ENCODE measurements around the gene MAML2. TPM values are rescaled to one million over a fixed set of nuclear protein-coding genes. Genes with fewer than 3 reads are reported as not detected.

The MAML2 gene
- total RNA-seq, 1 experiment from 2014 or later = 22.7 TPM

DNA sequence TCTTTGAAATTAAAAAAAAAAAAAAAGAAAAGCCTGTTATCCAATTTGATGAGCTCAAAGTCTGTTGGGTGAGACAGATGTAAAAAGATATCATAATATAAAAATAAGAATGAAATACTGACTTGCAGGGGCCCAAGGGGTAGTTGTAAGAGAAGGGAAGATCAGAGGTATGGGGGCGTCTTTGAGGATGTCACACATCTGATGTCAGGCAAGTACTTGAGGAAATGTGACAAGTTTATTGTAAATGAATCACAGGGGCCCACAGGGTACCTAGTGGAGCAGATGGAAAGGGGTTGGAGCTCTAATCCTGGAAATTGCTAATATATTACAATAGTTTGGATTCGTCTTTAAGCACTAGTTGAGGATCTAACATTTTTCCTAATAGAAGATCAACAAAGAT, 131.6 kb downstream of the MAML2 start:
- TF ChIP-seq, protein P1, sequence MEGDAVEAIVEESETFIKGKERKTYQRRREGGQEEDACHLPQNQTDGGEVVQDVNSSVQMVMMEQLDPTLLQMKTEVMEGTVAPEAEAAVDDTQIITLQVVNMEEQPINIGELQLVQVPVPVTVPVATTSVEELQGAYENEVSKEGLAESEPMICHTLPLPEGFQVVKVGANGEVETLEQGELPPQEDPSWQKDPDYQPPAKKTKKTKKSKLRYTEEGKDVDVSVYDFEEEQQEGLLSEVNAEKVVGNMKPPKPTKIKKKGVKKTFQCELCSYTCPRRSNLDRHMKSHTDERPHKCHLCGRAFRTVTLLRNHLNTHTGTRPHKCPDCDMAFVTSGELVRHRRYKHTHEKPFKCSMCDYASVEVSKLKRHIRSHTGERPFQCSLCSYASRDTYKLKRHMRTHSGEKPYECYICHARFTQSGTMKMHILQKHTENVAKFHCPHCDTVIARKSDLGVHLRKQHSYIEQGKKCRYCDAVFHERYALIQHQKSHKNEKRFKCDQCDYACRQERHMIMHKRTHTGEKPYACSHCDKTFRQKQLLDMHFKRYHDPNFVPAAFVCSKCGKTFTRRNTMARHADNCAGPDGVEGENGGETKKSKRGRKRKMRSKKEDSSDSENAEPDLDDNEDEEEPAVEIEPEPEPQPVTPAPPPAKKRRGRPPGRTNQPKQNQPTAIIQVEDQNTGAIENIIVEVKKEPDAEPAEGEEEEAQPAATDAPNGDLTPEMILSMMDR (IDR thresholded peaks at IDR 0.05; ENCODE audit: unreplicated experiment) = no peak
- Mint-ChIP-seq H3K27ac (ENCODE audit: unreplicated experiment) (no peak overlapping the region), H3K4me3 (ENCODE audit: low read depth, unreplicated experiment) (no peak overlapping the region), H3K36me3 (ENCODE audit: insufficient read depth, unreplicated experiment) (no peaks in the 10 kb centered on the region), H3K27me3 (ENCODE audit: unreplicated experiment) (no peaks in the 10 kb centered on the region), H3K9me3 (ENCODE audit: low read depth, unreplicated experiment) (no peaks in the 10 kb centered on the region), H3K4me1 (ENCODE audit: low read depth, unreplicated experiment) (peaks cover 48% of the 10 kb centered on the region)
- no TSS peak for BruUV-seq (replicated peaks)
- intact Hi-C loops (cut with micrococcal nuclease; ENCODE audit: unreplicated experiment) = no loop called here
- CTCF ChIA-PET = interaction anchor here (0.6 kb wide), 1 partner anchor 131 kb away, joined by 3 read pairs; the partner anchor contains the start of gene MAML2
- DNase-seq = no peak

DNA sequence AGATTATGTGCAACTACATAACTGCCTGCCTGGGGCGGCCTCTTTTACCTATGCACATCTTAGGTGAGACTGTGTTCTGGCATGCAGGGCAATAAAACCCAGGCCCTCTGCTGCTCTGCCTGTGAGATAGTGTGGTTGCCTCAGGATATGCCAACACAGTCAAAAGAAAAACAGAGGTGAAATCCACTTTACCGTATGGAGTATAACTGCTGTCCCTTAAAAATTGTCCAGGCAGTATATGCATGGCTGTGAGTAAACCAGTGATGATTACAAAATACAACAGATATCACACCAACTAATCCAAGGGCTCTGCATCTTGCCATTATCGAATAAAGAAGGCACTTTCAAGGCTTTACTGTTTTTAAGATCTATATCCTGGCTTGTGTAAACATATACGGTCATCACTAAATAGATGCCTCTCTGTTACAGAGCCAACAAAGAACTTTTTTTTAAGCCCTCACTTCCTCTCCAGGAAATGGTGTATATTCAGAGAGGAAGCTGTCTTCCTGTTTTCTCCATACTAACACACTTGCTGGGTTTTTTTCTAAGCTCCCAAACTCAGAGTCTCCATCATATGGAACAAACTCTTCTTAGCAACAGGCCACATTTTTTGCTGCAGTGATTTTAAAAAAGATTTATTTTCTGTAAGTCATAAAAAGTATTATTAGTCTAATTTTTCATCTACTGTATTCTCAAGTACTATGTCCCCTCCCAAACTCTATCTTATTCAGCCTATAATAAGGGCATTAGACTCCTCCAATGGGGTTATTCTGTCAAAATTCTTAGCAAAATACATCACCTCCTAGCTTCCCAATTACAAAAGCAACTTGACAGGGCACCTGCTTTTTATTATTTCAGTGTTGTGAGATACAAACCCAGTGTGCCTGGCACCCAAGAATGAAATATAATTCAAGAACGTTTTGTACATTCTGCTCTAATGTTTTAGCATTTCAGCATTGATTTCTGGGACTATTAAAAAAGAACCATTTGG, 135.2 kb downstream of the MAML2 start:
- Mint-ChIP-seq H3K4me1 (ENCODE audit: low read depth, unreplicated experiment) (peaks cover 40% of the 10 kb centered on the region), H3K27ac (ENCODE audit: unreplicated experiment) (peak overlapping the region; percentile 45), H3K27me3 (ENCODE audit: unreplicated experiment) (no peaks in the 10 kb centered on the region), H3K4me3 (ENCODE audit: low read depth, unreplicated experiment) (no peak overlapping the region), H3K9me3 (ENCODE audit: low read depth, unreplicated experiment) (no peaks in the 10 kb centered on the region), H3K36me3 (ENCODE audit: insufficient read depth, unreplicated experiment) (no peaks in the 10 kb centered on the region)
- intact Hi-C loops (cut with micrococcal nuclease; ENCODE audit: unreplicated experiment) = no loop called here
- TF ChIP-seq, protein P1 (IDR thresholded peaks at IDR 0.05; ENCODE audit: unreplicated experiment) = no peak
- DNase-seq = no peak
- BruUV-seq (replicated peaks) = no TSS peak
- CTCF ChIA-PET = interaction anchor here (1.0 kb wide), 1 partner anchor 20 kb away, joined by 3 read pairs; no protein-coding TSS in a partner anchor

DNA sequence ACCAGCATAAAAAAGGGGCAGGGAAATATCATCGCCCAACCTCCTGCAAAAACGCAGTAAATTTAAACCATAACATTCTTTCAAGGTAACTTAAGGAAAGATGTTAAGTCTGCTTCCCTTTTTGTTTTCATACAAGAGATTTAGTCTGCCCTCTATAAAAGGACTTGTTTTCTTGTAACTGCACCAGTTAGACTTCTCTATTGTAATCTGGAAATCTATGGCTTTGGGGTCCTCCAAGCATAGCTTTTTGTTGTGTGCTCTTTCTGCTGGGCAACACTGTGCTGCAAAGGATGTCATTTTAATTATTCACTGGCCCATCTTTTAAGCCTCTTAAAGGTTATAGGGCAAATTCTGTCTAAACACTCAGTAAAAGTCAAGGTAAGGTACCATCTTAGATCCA, 136.0 kb downstream of the MAML2 start:
- H3K27ac Mint-ChIP-seq (ENCODE audit: unreplicated experiment) = no peak overlapping the region
- intact Hi-C loops (cut with micrococcal nuclease; ENCODE audit: unreplicated experiment) = no loop called here

DNA sequence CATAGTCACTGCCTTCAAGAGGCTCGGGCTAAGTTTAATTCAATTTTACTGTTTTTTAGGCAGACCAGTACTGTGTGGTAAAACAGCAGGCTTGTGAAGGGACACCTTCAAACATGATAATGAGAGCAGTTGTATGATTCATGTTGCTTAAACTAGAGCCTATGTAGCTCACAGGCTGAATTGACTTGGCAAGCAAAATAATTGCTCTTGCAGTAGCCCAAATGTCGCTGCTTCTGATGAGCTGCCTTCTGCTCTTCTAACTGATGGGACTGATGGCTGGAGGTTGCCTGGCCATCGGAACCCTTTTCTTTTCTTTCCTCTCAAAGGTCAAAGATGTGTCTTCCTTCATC, 137.6 kb downstream of the MAML2 start:
- BruUV-seq (replicated peaks) = no TSS peak
- intact Hi-C loops (cut with micrococcal nuclease; ENCODE audit: unreplicated experiment) = no loop called here
- TF ChIP-seq, protein P1 (IDR thresholded peaks at IDR 0.05; ENCODE audit: unreplicated experiment) = no peak
- Mint-ChIP-seq H3K9me3 (ENCODE audit: low read depth, unreplicated experiment) (no peaks in the 10 kb centered on the region), H3K36me3 (ENCODE audit: insufficient read depth, unreplicated experiment) (peaks cover 4% of the 10 kb centered on the region), H3K4me1 (ENCODE audit: low read depth, unreplicated experiment) (peaks cover 30% of the 10 kb centered on the region), H3K27ac (ENCODE audit: unreplicated experiment) (no peak overlapping the region), H3K27me3 (ENCODE audit: unreplicated experiment) (no peaks in the 10 kb centered on the region), H3K4me3 (ENCODE audit: low read depth, unreplicated experiment) (no peak overlapping the region)
- no peak for DNase-seq
- CTCF ChIA-PET = no interaction called here

More for the DNA sequence above, 136.0 kb downstream of the MAML2 start:
- CTCF ChIA-PET = no interaction called here
- no TSS peak for BruUV-seq (replicated peaks)
- H3K4me1 Mint-ChIP-seq (ENCODE audit: low read depth, unreplicated experiment) = peaks cover 32% of the 10 kb centered on the region
- no peaks in the 10 kb centered on the region for H3K9me3 Mint-ChIP-seq (ENCODE audit: low read depth, unreplicated experiment)
- no peaks in the 10 kb centered on the region for H3K27me3 Mint-ChIP-seq (ENCODE audit: unreplicated experiment)
- no peaks in the 10 kb centered on the region for H3K36me3 Mint-ChIP-seq (ENCODE audit: insufficient read depth, unreplicated experiment)
- TF ChIP-seq, protein P1 (IDR thresholded peaks at IDR 0.05; ENCODE audit: unreplicated experiment) = no peak
- no peak overlapping the region for H3K4me3 Mint-ChIP-seq (ENCODE audit: low read depth, unreplicated experiment)
- DNase-seq = no peak

Data from Calu3 (cell line).